Activated T-cell treated with anti-CD3 and anti-CD28 coated beads, Interleukin-2, amount 50 U/mL, for 48 hours (primary cell): ENCODE measurements around the gene UNC119.
A peak's percentile ranks its signal among the peaks of the same experiment; 100 is the strongest.
"Not testable (repeated sequence)": the region's sequence is repeated elsewhere in the genome, so short reads cannot be mapped to it uniquely, and the experiment has no call there.

ENCODE experiments used
- DNase-seq, 2 experiments: peaks; one replicate each; pipeline ENCODE4 v3.0.0-alpha.2; 2020

UNC119 gene

DNA sequence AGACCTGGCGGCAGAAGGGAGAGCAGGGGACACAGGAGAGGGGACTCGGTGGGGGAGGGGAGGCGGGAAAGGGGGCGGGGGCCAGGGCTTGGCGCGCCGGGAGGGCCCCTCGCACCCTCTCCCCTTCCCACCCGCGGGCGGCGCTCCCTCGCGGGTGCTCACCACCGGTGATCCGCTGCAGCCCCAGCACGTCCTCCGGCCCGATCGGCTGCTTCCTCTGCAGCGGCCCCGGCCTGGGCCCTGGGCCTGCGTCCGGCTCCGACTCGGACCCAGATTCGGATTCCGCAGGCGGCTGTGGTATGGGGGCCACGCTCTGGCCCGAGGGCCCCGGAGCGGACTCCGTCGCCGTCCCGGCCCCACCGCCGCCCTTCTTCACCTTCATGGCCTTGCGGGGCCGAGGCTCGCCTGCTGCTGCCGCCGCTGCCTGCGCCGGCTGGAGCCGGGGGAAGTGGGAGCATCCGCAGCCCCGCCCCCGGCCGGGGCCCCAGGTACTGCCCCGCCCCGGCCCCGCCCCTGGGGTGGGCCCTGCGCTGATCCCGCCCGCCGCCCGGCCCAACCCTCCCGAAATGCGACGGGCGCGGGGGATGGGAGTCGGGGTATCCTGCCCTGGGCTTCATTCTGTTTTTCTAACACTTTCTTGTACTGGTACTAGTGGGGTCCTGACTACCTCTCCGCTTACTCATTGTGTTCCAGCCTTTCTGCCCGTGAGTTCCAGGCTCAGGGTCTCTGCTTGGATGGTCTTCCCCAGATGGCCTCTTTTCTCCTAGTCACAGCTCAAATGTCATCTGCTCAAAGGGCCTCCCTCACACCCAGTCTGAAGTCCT, at the start of gene UNC119:
UNC119 (minus strand) TSS at position 449 of the 824 bp plus-strand sequence; CDS start at position 382, 67 bp downstream.
- peak; percentile 83 to 90 for DNase-seq

DNA sequence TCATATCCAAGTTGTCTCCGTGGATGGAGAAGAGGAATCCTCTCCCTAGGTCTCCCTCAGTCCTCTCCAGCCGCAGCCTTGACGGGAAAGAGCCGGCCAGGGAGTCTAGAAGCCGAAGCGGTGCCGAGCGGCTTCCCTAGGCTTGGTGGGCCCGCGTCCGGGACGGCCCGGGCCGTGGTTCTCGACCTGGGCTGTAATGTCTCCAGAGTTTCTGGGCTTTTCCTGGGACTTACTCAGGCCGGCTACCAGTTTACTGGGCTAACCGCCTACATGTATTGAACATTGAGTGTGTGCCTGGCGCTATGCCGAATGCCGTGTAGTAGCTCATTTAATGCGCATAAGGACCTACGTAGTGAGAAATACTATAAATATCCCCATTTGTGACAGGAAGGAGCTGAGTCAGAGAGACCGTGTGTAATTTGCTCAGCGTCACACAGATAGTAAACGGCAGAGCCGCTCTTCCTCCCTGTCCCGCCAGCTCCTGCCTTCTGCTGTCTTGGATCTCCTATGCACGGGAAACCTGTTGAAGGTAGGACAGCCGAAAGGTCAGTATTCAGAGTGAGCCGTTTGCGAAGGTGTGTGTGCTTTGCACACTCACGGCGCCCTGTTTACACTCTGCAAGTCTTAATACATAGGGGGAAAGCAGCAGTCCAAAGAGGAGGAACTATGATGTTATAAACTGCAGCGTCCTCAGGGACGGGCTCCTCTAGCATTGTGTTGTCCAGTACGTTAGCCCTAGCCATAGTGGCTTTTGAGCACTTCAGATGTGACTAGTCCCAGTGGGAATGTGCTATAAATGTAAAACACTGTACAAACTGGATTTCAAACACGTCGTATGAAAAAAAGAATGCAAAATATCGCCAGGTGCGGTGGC, 47.1 kb upstream of the UNC119 start:
- peak; percentile 78 to 83 for DNase-seq

DNA sequence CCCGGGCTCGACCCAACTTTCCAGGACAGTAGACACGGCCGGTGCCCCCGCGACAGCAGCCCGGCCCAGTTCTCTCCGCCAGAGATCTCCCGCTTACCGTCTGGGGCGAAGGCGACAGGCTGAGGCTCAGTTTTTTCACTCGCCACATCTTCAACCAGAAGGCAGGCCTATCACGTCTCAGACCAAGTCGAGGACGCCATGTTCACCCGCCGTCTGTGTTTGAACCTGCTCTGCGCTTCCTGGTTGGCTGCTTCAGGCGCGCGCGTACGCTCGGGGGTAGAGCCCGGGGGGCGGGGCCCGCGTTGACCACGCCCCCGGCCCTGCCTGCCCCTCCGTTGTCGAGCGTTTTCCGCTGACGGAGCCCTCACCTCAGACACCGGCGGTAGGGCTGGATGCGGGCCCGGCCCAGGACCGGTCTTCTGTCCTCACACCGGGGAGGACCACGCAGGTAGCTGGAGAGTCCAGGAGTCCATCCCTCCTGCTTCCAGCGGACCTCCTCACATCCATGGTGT, 46.4 kb upstream of the UNC119 start, which contains the start of gene SPAG5:
SPAG5 (minus strand) TSS at position 227 of the 512 bp plus-strand sequence; CDS start at position 148, 79 bp downstream.
- DNase-seq: peak; percentile 93 to 96

DNA sequence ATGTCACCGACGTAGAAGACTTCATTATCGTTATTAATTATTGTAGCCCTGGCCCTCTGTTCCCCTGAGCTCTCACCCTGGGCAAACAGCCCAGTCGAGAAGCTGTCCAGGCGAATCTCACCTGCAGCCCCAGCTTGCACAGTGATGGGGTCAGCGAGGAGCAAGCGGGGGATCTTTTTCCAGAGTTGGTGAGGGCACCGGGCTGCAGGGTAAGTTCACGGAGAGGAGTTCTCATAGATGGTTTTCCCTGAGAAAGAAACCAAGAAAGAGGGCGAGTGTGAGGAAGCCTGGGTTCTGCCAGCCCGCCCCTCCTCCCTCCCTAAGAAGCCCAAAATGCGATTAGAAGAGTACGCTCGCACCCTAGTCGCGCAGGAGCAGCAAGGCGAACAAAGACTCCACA, 46.0 kb upstream of the UNC119 start:
- DNase-seq: no peak

DNA sequence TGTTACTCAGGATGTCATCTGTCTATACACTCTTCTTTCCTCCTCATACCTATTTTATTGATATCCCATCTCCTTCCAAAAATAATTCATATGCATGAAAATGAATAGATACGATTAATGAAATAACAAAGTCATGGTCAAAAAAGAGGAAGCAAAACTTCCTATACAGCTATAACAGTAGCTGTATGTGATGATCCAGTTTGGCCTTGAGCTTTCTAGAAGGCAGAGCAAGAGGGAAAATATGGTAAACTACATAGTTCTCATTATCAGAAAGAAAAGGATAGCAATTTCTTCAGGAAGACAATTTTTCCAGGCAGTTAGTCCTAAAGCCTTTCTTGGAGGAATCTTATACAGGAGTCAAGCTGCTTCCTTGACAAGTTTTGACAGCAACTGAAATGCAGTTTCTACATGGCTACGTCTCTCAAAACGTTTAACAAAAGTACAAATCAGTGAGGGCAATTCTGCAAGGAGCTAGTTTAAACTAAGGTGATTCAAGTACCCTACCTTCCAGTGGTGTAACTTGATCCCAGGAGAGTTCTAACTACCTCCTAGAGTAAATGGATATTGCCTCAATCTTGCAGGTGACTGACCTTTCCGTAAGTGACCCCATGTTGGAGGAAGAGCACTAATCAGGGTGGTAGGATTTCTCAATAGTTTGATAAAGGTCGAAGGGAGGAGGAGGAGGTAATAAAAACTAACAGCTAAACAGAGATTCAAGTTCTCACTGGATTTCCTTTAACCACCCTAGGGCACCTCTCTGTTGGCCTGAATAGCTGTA, 45.4 kb upstream of the UNC119 start:
- DNase-seq: no peak

DNA sequence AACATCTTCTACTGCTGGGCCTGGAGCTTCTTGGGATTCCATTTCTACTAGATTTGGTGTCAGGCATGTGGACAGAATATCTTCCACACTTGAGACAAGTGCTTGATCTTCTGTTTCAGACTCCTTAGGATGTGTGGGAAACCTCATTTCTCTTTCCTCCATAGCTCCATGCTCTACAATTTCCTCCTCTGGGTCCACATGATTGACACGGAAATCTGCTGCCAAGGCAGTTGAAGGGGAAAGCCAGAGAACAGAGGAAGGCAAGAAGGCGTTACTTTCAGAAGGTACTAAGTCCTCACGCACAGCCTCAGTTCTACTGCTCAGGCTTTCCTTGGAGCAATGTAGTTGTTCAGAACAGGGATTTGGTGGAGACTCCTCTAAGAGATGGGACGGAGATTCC, 39.8 kb upstream of the UNC119 start:
- DNase-seq: no peak

DNA sequence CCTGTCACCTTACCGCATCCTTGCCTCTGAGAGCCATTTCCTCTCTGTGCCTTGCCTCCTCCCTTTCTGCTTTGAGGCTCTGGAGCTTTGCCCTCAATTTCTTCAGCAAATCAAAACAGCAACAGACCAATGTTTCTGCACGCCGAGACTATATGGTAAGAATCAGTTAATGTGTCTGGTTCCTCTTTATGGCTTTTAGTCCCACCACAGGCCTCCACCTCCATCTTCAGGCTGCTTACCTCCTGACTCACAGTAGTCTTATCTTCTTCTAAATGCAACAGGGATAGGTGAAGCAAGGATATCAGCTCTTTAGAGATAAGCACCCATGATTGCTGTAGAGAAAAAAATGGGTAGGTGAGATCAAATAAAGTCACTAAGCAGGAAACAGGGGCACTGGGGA, 33.4 kb upstream of the UNC119 start:
- DNase-seq: no peak

DNA sequence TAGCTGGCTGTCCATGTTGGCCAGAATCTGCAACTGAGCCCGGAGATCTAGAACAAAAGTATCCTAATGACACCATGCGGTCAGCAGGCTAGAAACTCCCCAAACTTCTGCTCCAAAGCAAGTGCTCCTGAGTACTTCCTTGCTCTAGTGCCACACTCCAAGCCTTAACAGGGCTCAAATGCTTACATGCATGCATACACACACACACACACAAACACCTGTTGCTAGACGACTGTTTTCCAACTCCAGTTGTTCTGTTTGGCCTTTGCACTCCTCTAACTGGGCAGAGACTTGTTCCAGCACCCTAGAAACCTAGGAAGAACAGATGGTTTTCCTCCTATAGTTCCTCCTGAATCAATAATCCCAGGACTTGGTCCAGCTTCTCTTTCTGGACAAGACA, 32.0 kb upstream of the UNC119 start:
- no peak for DNase-seq

DNA sequence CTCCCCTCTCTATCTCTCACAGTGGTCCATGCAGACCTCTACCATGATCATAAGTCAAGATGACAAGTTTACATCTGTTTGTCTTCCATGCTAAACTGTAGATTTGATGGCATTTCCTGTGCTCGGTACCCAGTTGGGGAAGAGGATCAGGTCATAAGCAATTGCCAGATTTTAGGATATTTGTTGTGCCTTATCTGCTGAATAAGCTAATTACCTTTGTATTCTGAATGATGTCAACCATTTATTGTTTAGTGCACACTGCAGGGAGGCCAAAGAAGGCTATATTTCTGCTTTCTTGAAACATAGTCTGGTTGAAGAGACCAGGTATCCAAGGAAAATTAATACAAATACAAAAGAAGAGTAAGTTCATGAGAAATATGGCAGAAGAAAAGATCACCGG, 30.1 kb upstream of the UNC119 start:
- no peak for DNase-seq

DNA sequence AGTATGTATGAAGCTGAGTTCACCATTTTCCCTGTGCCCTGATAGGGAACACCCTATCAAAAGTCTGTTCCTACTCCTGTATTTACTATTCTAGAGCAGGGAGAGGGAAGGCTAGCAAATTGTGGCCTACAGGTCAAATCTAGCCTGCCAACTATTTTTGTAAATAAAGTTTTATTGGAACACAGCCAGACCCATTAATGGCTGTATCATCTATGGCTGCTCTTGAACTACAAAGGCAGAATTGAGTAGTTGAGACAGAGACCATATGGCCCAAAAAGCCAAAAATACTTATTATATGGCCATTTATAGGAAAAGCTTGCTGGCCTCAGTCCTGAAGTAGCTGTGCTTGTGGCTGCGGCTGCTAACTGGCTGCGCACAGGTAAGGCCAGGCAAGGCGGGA, 28.5 kb upstream of the UNC119 start:
- no peak for DNase-seq

DNA sequence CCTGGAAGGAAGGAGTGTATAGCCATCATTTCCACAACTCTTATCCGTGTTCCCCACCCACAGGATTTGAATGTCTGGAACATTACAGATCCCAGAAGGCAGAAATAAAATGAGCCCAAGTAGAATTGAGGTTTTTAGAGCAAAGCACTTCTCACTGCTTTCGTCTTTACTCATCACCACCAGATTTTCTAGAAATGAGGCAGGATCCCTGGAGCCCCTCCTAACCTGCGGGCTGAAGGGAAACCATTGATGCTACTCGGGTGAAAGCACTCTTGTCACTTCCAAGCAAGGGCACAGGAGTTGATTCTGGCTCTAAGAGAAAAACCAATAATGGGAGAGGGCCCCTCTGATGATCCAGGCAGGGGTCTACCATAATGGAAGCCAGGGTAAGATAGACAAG, 27.1 kb upstream of the UNC119 start:
- DNase-seq: peak; percentile 59 to 61

DNA sequence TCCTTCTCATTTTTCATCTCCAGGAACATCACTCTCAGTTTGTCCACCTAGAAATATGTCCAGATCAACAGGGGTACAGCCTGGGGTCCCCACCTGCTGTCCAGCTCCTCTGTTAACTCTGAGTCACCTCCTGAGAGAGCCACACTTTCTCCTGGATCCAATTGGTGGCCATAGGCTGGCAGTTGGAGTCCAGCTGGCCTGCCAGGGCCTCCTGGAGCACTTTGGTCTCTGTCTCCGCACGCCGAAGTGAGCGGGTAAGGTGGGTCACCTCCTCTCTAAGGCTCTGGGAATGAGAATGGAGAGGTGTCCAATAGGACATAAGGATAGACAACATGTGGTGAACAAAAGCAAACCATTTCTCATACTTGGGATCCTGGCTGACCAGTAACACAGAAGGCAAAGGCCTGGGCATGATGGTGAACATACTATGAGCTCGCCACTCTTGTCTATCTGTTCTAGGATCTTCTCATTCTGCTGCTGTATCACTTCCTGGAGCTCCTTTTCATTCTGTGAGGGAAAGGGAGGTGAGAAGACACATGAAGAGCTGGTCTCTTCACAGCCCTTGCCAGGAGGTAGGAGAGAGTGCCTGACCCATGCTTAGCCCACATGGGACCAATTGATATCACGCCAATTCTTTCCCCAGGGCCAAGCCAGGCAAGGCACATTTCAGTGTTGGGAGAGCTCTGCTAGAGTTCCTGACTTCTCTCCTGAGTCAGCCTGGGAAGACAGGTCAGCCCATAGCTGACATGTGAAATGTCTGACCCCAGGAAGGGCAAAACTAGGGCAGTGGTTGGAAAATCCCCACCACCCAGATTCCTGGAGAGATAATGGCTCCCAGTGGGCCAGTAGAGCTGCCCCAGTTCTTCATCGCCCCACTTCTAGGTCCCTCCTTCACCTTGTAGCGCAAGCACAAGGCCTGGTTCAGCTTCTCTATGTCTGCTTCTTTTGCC, 26.1 kb upstream of the UNC119 start:
- no peak for DNase-seq

DNA sequence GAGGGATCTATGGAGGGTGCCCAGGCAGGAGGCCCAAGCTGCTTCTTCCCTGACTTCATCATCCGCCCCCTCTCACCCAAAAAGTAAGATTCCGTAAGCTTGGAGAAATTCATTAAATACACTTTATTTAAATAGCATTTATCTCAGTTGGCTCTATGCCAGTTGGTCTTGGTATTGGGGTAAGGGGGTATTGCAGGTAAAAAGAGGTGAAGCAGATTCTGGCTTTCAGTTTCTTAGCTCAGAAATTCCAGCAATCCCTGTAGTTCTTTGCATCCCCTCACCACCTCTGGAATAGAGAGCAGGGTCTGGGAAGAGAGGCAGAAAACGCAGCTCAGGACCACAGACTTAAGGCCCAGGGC, 25.0 kb upstream of the UNC119 start:
- DNase-seq: no peak

DNA sequence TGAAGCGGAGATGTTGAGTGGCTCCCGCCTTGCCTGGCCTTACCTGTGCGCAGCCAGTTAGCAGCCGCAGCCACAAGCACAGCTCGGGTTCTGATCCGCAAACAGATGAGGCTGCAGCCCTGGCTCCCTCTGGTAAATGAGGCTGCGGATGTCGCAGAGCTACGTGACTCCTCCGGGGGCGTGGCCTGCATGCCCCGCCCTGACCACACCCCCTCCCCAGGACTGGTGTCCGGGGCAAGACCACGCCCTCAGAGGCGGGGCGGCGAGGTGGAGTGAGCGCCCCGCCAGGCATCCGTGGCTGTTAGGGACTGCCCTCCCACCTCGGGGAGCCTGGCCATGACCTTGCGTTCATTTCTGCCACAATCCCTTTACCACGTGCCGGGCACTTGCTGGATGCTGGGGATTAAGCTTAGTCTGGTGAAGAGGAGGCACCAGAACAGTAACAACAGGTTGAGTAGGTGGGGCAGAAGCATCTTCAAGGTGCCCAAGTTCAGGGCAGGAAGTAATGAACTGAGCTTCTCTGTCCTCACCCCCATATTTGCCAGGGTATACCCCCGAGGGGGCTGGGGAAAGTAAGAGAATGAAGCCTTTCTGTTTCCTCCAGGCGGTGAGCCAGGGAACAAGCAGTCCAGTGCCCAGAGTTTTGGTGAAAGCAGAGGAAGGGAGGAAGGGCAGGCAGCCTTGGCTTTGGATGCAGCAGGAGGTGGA, 24.5 kb upstream of the UNC119 start, which contains the start of gene ALDOC:
ALDOC (minus strand) TSS at position 138 of the 708 bp plus-strand sequence. CDS start 1,363 bp downstream, outside the sequence.
- peak; percentile 98 to 99 for DNase-seq

DNA sequence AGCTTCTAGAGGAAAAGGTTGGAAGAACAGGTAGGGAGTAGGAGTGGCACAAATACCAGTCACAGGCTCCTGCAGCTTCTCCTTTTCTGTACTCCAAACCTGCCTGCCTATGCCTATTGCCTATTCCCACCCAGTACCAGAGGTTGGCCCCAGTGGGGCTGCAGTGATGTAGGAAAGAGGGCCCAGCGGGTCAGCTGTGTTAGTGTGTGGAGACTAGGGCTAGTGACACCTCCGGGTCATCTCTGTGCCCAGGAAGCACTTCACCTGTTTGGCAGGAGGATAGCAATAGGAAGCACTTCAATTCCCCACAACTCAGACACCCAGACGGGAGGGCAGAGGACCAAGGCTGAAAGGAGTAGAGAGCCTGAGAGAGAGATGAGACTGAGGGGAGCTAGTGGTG, 23.6 kb upstream of the UNC119 start:
- DNase-seq: not testable (repeated sequence)

DNA sequence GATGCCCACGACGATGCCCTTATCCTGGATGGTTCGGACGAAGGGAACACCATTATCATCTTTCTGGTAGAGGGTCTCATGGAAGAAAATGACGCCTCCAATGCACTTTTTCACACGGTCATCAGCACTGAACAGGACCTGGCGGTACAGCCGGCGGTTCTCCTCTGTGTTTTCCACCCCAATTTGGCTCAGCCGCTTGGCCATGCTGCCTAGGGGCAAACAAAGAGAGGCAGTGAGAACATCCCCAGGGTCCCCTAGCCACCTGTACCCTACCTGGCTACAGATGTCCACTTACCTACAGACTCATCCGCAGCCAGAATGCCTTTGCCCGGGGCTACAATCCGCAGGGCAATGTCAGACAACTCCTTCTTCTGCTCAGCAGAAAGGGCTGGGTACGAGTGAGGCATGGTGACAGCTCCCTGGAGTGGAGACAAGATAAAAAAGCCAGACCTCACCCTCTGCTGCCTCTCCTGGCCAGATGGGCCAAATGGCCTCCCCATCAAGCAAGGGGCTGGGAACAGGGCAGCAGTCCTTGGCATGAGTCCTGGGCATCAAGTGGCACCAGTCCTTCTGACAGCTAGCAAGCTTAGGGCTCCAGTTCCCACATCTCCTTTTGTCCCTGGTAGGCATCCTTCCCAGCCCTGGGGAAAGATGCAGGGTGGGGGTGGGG, 22.8 kb upstream of the UNC119 start:
- DNase-seq: no peak

DNA sequence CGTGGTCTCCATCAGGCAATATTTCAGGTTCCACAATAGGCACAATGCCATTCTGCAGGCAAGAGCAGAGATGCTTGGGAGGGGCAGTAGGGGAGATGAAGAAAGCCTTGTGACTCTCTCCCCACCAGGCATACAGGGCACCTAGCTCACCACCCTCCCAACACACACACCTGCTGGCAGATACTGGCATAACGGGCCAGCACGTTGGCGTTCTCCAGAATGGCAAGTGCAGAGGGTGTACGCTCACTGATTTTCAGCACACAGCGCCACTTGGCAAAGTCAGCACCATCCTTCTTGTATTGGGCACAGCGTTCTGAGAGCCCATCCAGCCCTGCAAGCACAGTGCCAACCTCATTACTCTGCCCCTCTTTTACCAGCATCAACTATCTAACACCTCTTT, 22.1 kb upstream of the UNC119 start:
- peak in 1 of 2 experiments; percentile 44 for DNase-seq

DNA sequence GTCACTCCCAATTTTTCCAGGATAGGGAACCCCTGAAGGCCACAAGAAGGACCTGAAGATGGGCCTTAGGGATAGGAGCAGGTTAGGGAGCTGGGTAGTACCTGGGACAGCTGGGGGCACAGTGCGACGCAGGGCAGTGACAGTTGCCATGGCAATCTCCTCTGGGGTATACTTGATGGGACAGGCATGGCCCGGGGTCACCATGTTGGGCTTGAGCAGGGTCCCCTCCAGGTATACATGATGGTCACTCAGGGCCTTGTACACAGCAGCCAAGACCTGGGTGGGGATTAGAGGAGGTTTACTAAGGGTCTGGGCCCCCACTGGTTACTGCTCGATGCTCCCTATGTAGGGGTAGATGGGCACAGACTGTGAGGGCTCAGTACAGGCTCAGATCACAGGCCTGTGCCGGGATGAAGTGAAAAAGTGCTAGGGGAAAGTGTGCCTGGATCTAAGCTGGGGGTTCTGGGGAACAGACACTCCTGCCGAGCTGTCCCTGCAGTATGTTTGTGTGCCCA, 21.6 kb upstream of the UNC119 start:
- DNase-seq: no peak

DNA sequence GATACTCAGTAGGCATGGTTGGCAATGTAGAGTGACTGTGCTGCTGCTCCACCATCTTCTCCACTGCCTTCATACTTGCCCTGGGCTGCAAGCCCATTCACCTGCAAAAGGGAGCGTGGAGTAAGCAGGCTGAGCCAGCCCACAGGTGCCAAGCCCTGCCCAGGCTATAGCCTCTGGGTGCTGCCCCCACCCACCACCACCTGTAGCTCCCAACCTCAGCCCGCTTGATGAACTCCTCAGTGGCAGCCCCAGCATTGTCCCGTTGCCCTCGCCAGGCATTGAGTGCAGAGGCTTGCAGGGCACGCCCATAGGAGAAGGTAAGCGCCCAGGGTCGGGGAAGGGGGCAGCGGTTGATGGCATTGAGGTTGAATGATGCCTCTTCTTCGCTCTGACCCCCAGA, 21.1 kb upstream of the UNC119 start:
- DNase-seq: no peak

DNA sequence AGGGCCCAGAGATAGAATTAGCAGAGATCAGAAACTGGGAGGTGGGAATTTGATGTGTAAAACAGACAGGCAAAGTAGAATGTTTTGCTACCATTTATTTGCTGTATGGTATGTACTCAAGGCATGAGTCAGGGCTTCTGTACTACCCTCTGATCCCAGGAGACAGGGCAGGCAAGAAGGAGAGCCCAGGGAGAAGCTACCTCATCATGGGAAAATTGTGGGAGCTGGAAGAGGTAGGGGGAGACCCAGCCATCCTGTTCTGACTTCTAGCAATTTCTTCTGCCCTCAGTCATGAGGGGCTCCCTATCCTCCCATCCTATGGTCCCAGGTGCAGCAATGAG, 20.6 kb upstream of the UNC119 start:
- DNase-seq: no peak
